ENCODE data around the gene POU4F3. TPM values are rescaled to one million over a fixed set of nuclear protein-coding genes. Genes with fewer than 3 reads are reported as not detected.

Gene POU4F3
- total RNA-seq, 4 donors from 2014 or later = not detected

- WGBS, 2 donors (ENCODE audit: low coverage in 1 of 2) = 97 to 100% methylated on average over 1 of the region's 1 CpG
These were observed 17.1 kb upstream of the POU4F3 start for GRCh38 chr5:146321571-146321970.

GRCh38 chr5:146327257-146327870, 11.3 kb upstream of the POU4F3 start:
- Histone ChIP-seq H3K4me3 (no peak overlapping the region), H3K36me3 (no peaks in the 10 kb centered on the region), H3K27me3 (peaks cover 30% of the 10 kb centered on the region), H3K27ac (no peak overlapping the region), H3K9me3 (no peaks in the 10 kb centered on the region), H3K4me1 (no peaks in the 10 kb centered on the region)
- TF ChIP-seq EP300 (IDR thresholded peaks at IDR 0.05; ENCODE audit: low read depth) (no peak), POLR2AphosphoS5 (IDR thresholded peaks at IDR 0.05) (no peak), POLR2A (IDR thresholded peaks at IDR 0.05) (no peak), CTCF (IDR thresholded peaks at IDR 0.05) (no peak)
- intact Hi-C loops (cut with DNase I; ENCODE audit: low total_unique reads) (no loop called here), in situ Hi-C loops (cut with MboI; ENCODE audit: low pct_ligation_motif_present in 1 of 4, low pct_unique_long_range_greater_than_20kb in 1 of 4, low sequenced_read_pairs in 3 of 4) (no loop called here)
- WGBS, 2 donors (ENCODE audit: low coverage in 1 of 2) = 65 to 81% methylated on average over 5 to 7 of the region's 7 CpGs
- DNase-seq = no peak

More at GRCh38 chr5:146321571-146321970, 17.1 kb upstream of the POU4F3 start:
- Histone ChIP-seq H3K27me3 (peaks cover 7% of the 10 kb centered on the region), H3K4me3 (no peak overlapping the region), H3K27ac (no peak overlapping the region), H3K36me3 (no peaks in the 10 kb centered on the region), H3K4me1 (no peaks in the 10 kb centered on the region), H3K9me3 (no peaks in the 10 kb centered on the region)
- intact Hi-C loops (cut with DNase I; ENCODE audit: low total_unique reads) = no loop called here
- TF ChIP-seq POLR2AphosphoS5 (IDR thresholded peaks at IDR 0.05) = no peak
- in situ Hi-C loops (cut with MboI; ENCODE audit: low pct_ligation_motif_present in 1 of 4, low pct_unique_long_range_greater_than_20kb in 1 of 4, low sequenced_read_pairs in 3 of 4) = no loop called here
- no peak for DNase-seq

GRCh38 chr5:146327989-146328388, 10.7 kb upstream of the POU4F3 start:
- H3K4me1 ChIP-seq = no peaks in the 10 kb centered on the region
- TF ChIP-seq CTCF (IDR thresholded peaks at IDR 0.05) (no peak), EP300 (IDR thresholded peaks at IDR 0.05; ENCODE audit: low read depth) (no peak), POLR2AphosphoS5 (IDR thresholded peaks at IDR 0.05) (no peak), POLR2A (IDR thresholded peaks at IDR 0.05) (no peak)
- intact Hi-C loops (cut with DNase I; ENCODE audit: low total_unique reads) = no loop called here
- H3K27ac ChIP-seq = no peak overlapping the region
- H3K27me3 ChIP-seq = peaks cover 36% of the 10 kb centered on the region
- no peak for DNase-seq
- 31 to 60% methylated on average over 1 of the region's 1 CpG for WGBS, 2 donors (ENCODE audit: low coverage in 1 of 2)
- H3K9me3 ChIP-seq = no peaks in the 10 kb centered on the region
- no peak overlapping the region for H3K4me3 ChIP-seq
- in situ Hi-C loops (cut with MboI; ENCODE audit: low pct_ligation_motif_present in 1 of 4, low pct_unique_long_range_greater_than_20kb in 1 of 4, low sequenced_read_pairs in 3 of 4) = no loop called here
- no peaks in the 10 kb centered on the region for H3K36me3 ChIP-seq

- Histone ChIP-seq H3K27me3 (peaks cover 53% of the 10 kb centered on the region), H3K36me3 (no peaks in the 10 kb centered on the region), H3K27ac (no peak overlapping the region), H3K4me3 (no peak overlapping the region), H3K9me3 (no peaks in the 10 kb centered on the region), H3K4me1 (no peaks in the 10 kb centered on the region)
- TF ChIP-seq POLR2A (IDR thresholded peaks at IDR 0.05) (no peak), CTCF (IDR thresholded peaks at IDR 0.05) (no peak), POLR2AphosphoS5 (IDR thresholded peaks at IDR 0.05) (no peak), EP300 (IDR thresholded peaks at IDR 0.05; ENCODE audit: low read depth) (no peak)
- in situ Hi-C loops (cut with MboI; ENCODE audit: low pct_ligation_motif_present in 1 of 4, low pct_unique_long_range_greater_than_20kb in 1 of 4, low sequenced_read_pairs in 3 of 4) (no loop called here), intact Hi-C loops (cut with DNase I; ENCODE audit: low total_unique reads) (no loop called here)
- DNase-seq = no peak
- 82 to 93% methylated on average over 2 of the region's 2 CpGs for WGBS, 2 donors (ENCODE audit: low coverage in 1 of 2)
These were observed 8.9 kb upstream of the POU4F3 start for GRCh38 chr5:146329697-146330096.

GRCh38 chr5:146331423-146331822, 7.2 kb upstream of the POU4F3 start:
- no peaks in the 10 kb centered on the region for H3K4me1 ChIP-seq
- in situ Hi-C loops (cut with MboI; ENCODE audit: low pct_ligation_motif_present in 1 of 4, low pct_unique_long_range_greater_than_20kb in 1 of 4, low sequenced_read_pairs in 3 of 4) = no loop called here
- no peak overlapping the region for H3K4me3 ChIP-seq
- no peak overlapping the region for H3K27ac ChIP-seq
- DNase-seq = no peak
- TF ChIP-seq EP300 (IDR thresholded peaks at IDR 0.05; ENCODE audit: low read depth) = no peak
- no peak for TF ChIP-seq CTCF (IDR thresholded peaks at IDR 0.05)
- no peak for TF ChIP-seq POLR2A (IDR thresholded peaks at IDR 0.05)
- no peak for TF ChIP-seq POLR2AphosphoS5 (IDR thresholded peaks at IDR 0.05)
- 0% methylated on average over 2 of the region's 2 CpGs; no CpG with 5 or more reads in 1 of the 2 donors for WGBS, 2 donors (ENCODE audit: low coverage in 1 of 2)
- peaks cover 68% of the 10 kb centered on the region for H3K27me3 ChIP-seq
- H3K9me3 ChIP-seq = no peaks in the 10 kb centered on the region
- intact Hi-C loops (cut with DNase I; ENCODE audit: low total_unique reads) = no loop called here
- H3K36me3 ChIP-seq = no peaks in the 10 kb centered on the region

All from transverse colon (tissue), 4 donors.